GM21423 (cell line): ENCODE measurements around the gene AP3D1.
"Not testable (repeated sequence)": the region's sequence is repeated elsewhere in the genome, so short reads cannot be mapped to it uniquely, and the experiment has no call there.

Source experiments
- ATAC-seq: cut with Tn5 transposase; IDR thresholded peaks from one replicate; pipeline ENCODE4 v1.9.1; 2021; ENCODE audit warnings: mild to moderate bottlenecking, moderate library complexity; ENCODE audit not compliant: unreplicated experiment

The AP3D1 gene

GRCh38 chr19:2129892-2130770, 21.2 kb downstream of the AP3D1 start:
- no peak for ATAC-seq

DNA sequence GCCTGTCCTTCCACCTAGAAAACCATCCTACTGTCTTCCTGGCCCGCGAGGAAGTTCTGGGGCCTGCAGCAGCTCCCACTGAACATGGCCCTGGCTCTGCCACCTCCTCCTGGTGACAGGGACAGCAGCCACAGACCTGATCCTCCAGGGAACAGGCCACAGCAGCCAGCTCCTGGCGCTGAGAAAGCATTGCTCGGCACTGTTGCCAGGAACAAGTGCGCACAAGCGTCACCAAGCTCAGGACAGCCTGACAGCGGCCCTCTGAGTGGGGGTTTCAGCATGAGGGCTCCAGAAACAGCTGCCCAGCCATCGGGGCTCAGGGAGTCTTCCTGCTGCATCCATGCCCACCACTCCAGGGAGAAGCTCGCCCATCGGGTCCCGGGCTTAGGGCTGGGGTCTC, 21.9 kb downstream of the AP3D1 start:
- no peak for ATAC-seq

DNA sequence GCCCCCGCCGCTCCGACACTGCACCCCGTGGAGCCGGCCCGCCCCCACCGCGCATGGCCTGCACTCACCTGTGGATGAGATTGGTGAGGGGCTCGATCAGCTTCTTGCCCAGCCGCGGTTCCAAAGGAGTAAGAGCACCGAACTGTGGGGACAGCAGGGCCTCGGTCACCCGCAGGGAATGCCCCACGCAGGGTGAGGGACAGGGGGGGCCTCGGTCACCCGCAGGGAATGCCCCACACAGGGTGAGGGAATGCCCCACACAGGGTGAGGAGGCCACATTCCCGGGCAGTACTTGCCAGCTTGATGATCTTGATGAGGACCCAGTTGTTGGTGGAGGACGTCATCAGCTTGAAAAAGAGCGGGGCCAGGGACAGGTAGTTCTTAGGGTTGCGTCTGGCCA, 22.3 kb downstream of the AP3D1 start:
- no peak for ATAC-seq

DNA sequence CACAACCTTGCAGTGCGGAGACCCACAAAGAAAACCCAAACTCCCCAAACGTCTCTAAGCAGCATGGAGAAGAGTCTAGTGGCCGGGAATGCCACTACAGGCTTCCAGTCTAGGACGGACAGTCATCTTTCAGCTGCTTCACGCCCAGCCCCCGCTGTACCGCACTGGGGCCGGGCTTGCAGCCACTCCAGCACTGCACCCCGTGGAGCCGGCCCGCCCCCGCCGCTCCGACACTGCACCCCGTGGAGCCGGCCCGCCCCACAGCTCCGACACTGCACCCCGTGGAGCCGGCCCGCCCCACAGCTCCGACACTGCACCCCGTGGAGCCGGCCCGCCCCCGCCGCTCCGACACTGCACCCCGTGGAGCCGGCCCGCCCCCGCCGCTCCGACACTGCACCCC, 23.1 kb downstream of the AP3D1 start:
- not testable (repeated sequence) for ATAC-seq

GRCh38 chr19:2127758-2128157, 23.6 kb downstream of the AP3D1 start:
- no peak for ATAC-seq

DNA sequence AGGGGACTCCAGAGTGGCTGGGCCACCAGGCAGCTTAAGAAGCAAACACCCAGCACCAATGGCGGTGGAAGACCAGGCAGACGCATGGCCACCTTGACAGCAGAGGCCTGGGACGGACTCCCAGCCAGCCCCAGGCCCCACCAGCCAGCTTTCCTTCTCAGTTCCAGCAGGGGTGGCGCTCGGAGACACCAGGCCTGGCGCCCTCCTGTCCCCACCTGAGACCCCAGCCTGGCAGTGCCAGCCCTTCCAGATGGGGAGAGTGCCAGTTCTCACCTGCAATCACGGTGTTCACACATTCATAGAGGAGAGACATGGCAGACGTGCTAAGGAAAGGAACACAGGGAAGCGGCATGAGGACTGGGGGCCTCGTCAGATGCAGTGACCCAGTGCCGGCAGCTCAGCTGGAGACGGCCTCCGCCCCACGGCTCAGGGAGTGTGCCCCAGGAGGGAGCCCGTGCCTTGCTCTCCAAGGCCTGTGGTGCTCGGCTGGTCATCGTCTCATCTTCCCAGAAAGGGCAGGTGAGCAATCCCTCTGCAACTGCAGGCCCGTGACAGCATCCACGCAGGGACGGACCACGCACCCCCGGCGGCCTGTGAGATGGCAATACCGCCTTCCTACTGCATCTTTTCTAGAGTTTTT, 24.4 kb downstream of the AP3D1 start:
- ATAC-seq = no peak

- ATAC-seq = no peak
Measured at GRCh38 chr19:2123682-2124387, 27.5 kb downstream of the AP3D1 start.

GRCh38 chr19:2122982-2123381, 28.4 kb downstream of the AP3D1 start:
- no peak for ATAC-seq

DNA sequence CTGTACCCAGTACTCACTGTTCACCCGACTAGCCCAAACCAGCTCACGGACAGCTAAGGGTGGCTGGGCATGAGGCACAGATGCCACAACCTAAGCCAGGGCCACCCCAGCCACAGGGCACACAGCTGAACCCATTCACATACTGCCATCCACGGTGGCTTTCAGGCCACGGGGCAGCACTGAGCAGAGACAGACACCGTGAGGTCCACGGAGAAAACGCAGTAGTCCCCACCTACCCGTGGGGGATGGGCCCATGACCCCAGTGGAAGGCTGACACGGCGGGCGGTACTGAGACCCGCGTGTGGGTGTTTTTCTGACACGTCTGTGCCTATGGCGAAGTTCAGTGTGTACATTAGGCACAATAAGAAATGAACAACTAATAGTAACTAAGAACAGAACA, 29.1 kb downstream of the AP3D1 start:
- no peak for ATAC-seq

- ATAC-seq = no peak
Measured at GRCh38 chr19:2121416-2122051, 29.8 kb downstream of the AP3D1 start.

DNA sequence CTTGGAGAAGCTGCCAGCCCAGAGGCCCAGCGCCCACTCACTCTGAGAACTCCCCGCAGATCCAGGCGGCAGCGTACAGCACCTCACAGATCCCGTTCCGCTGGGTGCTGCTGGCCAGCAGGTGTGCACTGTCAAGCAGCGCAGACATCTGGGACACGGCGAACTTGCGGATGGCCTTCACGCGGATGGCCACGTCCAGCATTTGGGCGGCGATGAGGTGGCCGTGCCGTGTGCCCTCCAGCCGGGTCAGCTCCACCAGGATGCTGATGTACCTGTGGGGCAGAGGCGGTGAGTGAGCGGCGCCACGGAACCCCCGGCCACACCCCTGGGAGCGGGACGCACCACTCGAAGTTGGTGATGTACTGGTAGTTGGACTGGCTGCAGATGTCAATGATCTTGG, 30.5 kb downstream of the AP3D1 start:
- ATAC-seq = no peak

DNA sequence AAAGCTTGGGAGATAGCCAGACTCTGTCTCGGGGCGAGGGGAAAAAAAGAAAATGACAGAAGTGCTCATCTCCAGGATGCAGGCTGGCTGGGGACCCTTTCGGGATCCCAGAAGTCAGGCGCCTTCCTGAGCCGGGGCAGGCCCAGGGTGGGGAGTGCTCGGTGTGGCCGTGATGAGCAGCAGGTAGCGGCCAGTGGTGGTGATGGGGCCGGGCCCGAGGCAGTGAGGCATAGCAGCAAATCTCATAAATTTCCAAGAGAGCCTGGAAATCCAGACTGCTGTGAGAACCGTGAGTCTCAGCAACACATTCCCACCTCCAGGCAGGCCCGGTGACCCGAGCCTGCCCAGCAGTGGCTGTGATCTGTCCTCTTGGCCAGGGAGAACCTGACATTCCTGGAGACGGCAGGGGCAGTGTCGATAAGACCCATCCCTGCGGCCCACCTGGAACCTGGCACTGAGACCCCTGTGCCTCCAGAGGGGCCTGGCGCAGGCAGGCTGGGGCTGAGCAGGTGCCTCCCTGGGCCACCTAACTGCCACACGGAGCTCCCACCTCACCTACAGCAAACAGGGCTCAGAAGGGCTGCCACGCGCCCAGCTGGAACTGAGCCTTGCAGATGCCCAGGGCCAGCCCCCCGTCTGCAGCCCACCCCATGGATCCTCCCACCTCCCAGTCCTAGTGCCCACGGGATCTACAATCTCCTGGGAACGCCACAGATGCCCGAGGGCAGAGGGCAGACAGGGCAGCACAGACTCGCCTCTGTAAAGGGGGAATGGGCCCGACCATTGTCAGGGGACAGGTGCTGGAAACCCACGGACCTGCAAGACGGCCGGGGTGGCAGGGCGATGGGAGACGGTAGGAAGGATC, 31.2 kb downstream of the AP3D1 start:
- ATAC-seq = no peak

- no peak for ATAC-seq
Measured at GRCh38 chr19:2118438-2118837, 32.9 kb downstream of the AP3D1 start.

GRCh38 chr19:2117215-2117960, 34.0 kb downstream of the AP3D1 start:
- no peak for ATAC-seq

DNA sequence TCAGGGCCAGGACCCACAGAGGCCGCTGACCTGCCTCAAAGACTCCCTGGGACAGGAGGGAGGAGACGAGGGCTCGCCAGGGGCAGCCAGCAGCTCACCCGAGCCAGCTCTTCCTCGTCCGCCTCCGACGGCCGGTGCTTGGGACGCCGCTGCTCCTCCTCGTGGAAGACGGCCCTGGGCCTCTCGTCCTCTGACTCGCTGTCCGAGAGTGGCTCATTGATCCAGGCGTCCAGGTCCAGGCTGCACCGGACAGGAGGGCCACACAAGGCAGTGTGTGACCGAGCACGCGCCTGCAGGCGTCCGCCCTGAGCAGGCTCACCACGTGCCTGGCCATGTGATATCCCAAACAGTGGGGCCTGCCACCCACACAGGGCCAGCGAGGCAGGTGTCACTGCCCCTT, 34.9 kb downstream of the AP3D1 start:
- no peak for ATAC-seq

- ATAC-seq = no peak
Measured at GRCh38 chr19:2115911-2116426, 35.4 kb downstream of the AP3D1 start.

DNA sequence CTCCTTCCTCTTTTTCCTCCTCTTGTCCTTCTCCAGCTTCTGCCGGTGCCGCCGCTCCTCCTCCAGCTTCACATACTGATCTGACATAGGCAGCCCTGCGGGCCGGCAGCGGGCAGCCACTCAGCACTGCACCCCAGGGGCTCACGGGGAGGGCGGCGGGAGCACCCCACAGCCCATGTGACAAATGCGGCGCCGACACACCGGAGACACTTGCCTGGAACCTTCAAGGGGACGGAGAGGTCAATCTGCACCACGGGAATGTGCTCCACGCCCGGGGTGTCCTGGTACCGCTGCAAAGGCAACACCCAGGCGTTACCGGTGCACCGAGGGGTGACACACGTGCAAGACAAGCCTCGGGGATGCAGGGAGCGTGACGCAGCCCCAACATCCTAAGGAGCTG, 36.0 kb downstream of the AP3D1 start:
- ATAC-seq = no peak

- no peak for ATAC-seq
Measured at GRCh38 chr19:2114821-2115220, 36.5 kb downstream of the AP3D1 start.

DNA sequence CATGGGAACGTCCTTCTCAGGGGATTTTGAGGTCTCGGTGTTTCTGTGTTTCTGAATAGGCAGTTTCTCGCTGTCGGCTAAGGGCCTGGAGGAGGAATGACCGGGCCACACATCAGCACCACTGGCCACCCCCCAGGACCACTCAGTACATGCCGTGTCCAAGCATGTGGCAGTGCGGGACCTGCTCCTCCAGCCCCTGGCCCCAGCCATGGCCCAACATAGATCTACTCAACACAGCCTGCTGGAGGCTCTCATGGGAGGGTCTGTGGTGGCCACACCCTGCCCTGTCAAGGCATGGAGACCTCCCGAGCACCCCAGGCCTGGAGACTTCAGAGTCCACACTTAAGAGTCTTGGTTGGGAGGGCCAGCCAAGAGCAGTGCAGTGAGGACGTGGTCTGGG, 37.1 kb downstream of the AP3D1 start:
- ATAC-seq = no peak
